GM21360 (cell line): ENCODE data around the gene CEP135.
"Not testable (repeated sequence)": the region's sequence is repeated elsewhere in the genome, so short reads cannot be mapped to it uniquely, and the experiment has no call there.

Experiments used
- ATAC-seq: cut with Tn5 transposase; IDR thresholded peaks from one replicate; pipeline ENCODE4 v1.9.1; 2021; ENCODE audit warnings: mild to moderate bottlenecking, moderate library complexity; ENCODE audit not compliant: unreplicated experiment

CEP135 gene

DNA sequence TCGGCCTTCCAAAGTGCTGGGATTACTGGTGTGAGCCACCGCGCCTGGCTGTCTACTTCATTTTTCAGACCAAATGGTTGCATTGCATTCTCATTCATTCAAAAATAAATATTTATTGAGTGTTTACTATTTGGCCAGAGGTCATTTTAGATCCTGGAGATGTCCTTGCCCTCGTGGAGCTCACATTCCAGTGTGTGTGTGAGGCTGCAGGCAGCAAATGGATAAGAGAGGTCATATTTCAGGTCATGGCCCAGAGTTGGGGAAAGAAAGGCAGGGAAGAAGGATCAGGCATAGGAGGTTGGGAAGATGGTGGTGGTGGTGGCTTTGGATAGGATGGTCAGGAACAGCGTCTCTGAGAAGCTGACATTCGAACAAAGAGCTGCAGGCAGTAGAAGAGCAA is 119.1 kb downstream of the CEP135 start:
- ATAC-seq, result no peak

DNA sequence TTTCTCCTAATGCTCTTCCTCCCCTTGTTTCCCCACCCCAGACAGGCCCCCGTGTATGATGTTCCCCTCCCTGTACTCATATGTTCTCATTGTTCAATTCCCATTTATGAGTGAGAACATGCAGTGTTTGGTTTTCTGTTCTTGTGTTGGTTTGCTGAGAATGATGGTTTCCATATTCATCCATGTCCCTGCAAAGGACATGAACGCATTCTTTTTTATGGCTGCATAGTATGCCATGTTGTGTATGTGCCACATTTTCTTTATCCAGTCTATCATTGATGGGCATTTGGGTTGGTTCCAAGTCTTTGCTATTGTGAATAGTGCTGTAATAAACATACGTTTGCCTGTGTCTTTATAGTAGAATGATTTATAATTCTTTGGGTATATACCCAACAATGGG is 124.0 kb downstream of the CEP135 start:
- not testable (repeated sequence) for ATAC-seq

DNA sequence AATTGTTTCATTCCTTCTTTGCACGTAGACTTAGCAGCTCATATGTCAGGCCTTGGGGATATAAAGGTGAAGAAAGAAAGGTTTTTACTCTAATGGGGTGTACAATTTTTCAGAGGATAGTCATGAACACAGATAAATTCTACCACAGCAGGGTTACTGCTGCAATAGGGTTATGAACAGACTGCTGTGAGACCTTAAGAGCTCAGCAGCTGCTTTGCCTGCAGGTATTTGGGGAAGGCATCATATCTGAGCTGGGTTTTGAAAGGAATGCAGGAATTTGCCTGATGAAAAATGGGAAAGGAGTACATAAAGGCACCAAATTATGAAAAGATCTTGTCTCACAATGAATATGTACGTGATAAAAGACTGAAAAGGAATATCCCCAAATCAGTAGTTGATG is 128.9 kb downstream of the CEP135 start:
- ATAC-seq, result no peak

DNA sequence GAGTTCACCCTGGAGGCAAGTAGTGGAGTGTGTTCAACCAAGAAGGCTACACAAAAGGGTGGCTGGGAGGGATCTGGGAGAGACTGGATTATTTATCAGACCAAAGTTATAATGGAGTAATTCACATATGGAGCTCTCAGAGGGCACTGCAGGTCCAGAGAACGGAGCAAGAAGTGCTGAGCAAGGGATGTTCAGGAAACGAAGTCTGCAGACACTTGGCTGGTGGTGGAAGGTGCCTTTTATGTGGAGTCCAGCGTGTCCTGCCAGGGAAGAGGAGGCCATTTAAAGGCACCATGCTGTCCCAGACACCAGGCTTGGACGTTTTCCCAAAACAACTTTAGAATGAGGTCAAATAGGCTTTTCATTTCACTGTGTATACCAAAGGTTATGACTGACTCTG is 130.1 kb downstream of the CEP135 start:
- ATAC-seq, result no peak

DNA sequence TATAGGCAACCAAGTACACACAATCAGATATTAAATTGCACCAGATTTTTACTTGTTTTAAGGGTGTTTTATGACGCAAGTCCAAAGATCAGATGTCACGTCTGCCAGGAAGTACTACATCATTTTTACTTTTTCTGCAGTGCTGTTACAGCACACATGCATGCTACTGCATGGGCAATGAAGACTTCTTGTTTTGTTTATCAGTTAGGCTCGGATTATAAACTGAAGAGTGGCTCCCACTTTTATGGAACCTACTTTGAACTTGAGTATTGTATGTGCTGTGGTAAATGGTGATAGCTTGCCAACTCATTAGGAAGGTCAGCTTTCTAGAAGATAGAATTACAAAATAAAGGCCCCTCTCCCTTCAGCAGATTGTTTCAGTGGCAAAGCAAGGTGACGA is 131.6 kb downstream of the CEP135 start:
- ATAC-seq, result no peak

DNA sequence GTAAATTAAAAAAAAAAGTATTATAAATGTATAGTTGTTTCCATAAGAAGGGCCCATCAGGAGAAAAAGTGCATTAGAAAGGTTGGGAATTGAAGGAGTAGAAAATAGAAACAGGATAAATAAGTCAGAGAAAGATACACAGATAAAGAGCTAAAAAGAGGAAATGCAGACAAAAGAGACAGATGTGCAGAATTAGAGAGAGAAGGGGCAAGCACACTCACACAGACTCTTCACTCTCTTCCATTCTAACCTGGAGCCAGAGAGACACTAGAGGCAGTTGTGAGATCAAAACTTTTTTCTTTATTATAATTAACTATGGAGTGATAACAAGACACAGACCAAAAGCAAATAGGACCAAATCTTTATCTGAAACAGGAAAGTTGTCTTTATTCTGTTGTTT is 134.1 kb downstream of the CEP135 start:
- ATAC-seq, result no peak
